Endothelial cell of umbilical vein (primary cell): ENCODE data around the gene GAPVD1. TPM values are rescaled to one million over a fixed set of nuclear protein-coding genes. Genes with fewer than 3 reads are reported as not detected.
A peak's percentile ranks its signal among the peaks of the same experiment; 100 is the strongest.

ENCODE experiments used
- BruUV-seq: library from RNA; stranded (reverse); fragments of 400-500 nt; replicated peaks from 2 replicates; lab custom pipeline; 2021; lab: Mats Ljungman, UMichigan
- CTCF ChIA-PET: fragments of 300-600, 350-600 bp; sonication (Branson Sonifier 250); formaldehyde crosslinking; loops from one replicate; lab custom pipeline; 2021; ENCODE audit warnings: antibody characterized with exemption, inconsistent platforms; lab: Charles Lee
- POLR2A ChIA-PET: fragments of 300-600, 350-600 bp; sonication (Branson Sonifier 250); formaldehyde crosslinking; loops from one replicate; lab custom pipeline; 2021; ENCODE audit warnings: antibody characterized with exemption, inconsistent platforms; lab: Charles Lee
- DNase-seq: peaks from one replicate; pipeline ENCODE4 v3.0.0-alpha.2; 2011; ENCODE audit warnings: low read depth, low spot score
- FAIRE-seq: peaks from 2 replicates; lab custom pipeline; 2011; peaks lifted over from hg19 to GRCh38; lab: Jason Lieb, UNC
- H2AFZ ChIP-seq: 2 replicates; pipeline ENCODE4 v1.6.0; 2012; ENCODE audit warnings: low read depth, low read length, control low read depth, inconsistent platforms
- H3K27ac ChIP-seq: 2 replicates; pipeline ENCODE4 v1.5.1; 2011; ENCODE audit warnings: low read depth, mild to moderate bottlenecking, control low read depth, low read length, moderate library complexity; ENCODE audit not compliant: insufficient read depth
- H3K27me3 ChIP-seq, 2 experiments: 2 replicates each; pipeline versions ENCODE4 v1.6.0 to v1.6.1; 2011; ENCODE audit warnings: low read length in 2 of 2, mixed read lengths in 1 of 2; ENCODE audit not compliant: control insufficient read depth in 2 of 2, insufficient read depth in 2 of 2
- H3K36me3 ChIP-seq, 2 experiments: 2 replicates in 1 of 2; 3 replicates in 1 of 2; pipeline ENCODE4 v1.5.1; 2011; ENCODE audit warnings: low read length in 2 of 2, mild to moderate bottlenecking in 1 of 2, moderate library complexity in 1 of 2; ENCODE audit not compliant: control insufficient read depth in 2 of 2, insufficient read depth in 2 of 2; ENCODE audit errors: extremely low read depth in 1 of 2
- H3K4me1 ChIP-seq: 3 replicates; pipeline ENCODE4 v1.5.1; 2011; ENCODE audit warnings: mild to moderate bottlenecking, low read length; ENCODE audit not compliant: control insufficient read depth, insufficient read depth; ENCODE audit errors: extremely low read depth
- H3K4me2 ChIP-seq: 2 replicates; pipeline ENCODE4 v1.6.1; 2011; ENCODE audit warnings: low read length, control low read depth, mixed read lengths; ENCODE audit not compliant: insufficient read depth
- H3K4me3 ChIP-seq, 3 experiments: fragments of 200-600 bp in 1 of 3; sonication (generic), shearing (Covaris generic) in 1 of 3; replicated peaks in 1 of 3; 2 replicates each; pipeline ENCODE4 v1.5.1; 2011 to 2016; ENCODE audit warnings: control low read depth in 3 of 3, low read length in 3 of 3, mild to moderate bottlenecking in 2 of 3, inconsistent platforms in 1 of 3, low read depth in 1 of 3, moderate library complexity in 1 of 3; ENCODE audit not compliant: insufficient read depth in 1 of 3
- H3K79me2 ChIP-seq: 2 replicates; pipeline ENCODE4 v1.6.0; 2012; ENCODE audit warnings: low read length, inconsistent platforms; ENCODE audit not compliant: control insufficient read depth, insufficient read depth
- H3K9ac ChIP-seq: replicated peaks from 2 replicates; pipeline ENCODE3; 2011; ENCODE audit warnings: low read length, control low read depth; ENCODE audit not compliant: insufficient read depth; ENCODE audit errors: extremely low read depth
- H3K9me1 ChIP-seq: replicated peaks from 3 replicates; pipeline ENCODE4 v1.6.0; 2011; ENCODE audit warnings: mild to moderate bottlenecking, low read length; ENCODE audit not compliant: control insufficient read depth, insufficient read depth; ENCODE audit errors: extremely low read depth
- H3K9me3 ChIP-seq: replicated peaks from 2 replicates; pipeline ENCODE4 v1.5.1; 2012; ENCODE audit warnings: low read length, inconsistent platforms; ENCODE audit not compliant: control insufficient read depth, insufficient read depth
- H4K20me1 ChIP-seq: replicated peaks from 2 replicates; pipeline ENCODE3; 2011; ENCODE audit warnings: mild to moderate bottlenecking, low read length; ENCODE audit not compliant: control insufficient read depth, insufficient read depth; ENCODE audit errors: extremely low read depth
- FOS ChIP-seq: IDR thresholded peaks from 2 replicates; pipeline ENCODE4 v1.6.1; 2011; ENCODE audit warnings: mild to moderate bottlenecking, low read length, moderate library complexity, borderline replicate concordance; ENCODE audit not compliant: insufficient read depth
- GATA2 ChIP-seq: IDR thresholded peaks from 2 replicates; pipeline ENCODE4 v1.7.0; 2011; ENCODE audit warnings: low read depth, mild to moderate bottlenecking, moderate library complexity, mixed read lengths, low read length; ENCODE audit not compliant: insufficient read length, insufficient read depth
- MYC ChIP-seq: IDR thresholded peaks from one replicate; pipeline ENCODE4 v1.6.1; 2011; ENCODE audit warnings: mild to moderate bottlenecking, low read depth, low read length
- POLR2A ChIP-seq: IDR thresholded peaks from 2 replicates; pipeline ENCODE4 v1.6.1; 2012; ENCODE audit warnings: low read depth, mild to moderate bottlenecking, control low read depth, low read length
- POLR2AphosphoS5 ChIP-seq: IDR thresholded peaks from 2 replicates; pipeline ENCODE4 v1.6.1; 2012; ENCODE audit warnings: low read depth, mild to moderate bottlenecking, control low read depth, low read length, moderate library complexity; ENCODE audit not compliant: insufficient read depth
- dilution Hi-C: fragments of 300-500 bp; cut with MboI; formaldehyde crosslinking; loops from one replicate; pipeline ENCODE4 v1.15.0; 2019; ENCODE audit warnings: low sequenced_read_pairs; ENCODE audit not compliant: extremely low pct_ligation_motif_present
- intact Hi-C: fragments of 100-400 bp; cut with micrococcal nuclease; formaldehyde crosslinking; loops from one replicate; pipeline ENCODE4 v1.10.0; 2022
- polyA plus RNA-seq, 4 experiments: library from polyadenylated mRNA; depleted of rRNA in 3 of 4; stranded (reverse) in 3 of 4; unstranded in 1 of 4; fragments of >200 nt; gene quantifications; 2 replicates each; pipeline versions ENCODE4 v1.2.1 to v1.2.3, GENCODE V29; 2011 to 2012; ENCODE audit warnings: missing spikeins in 1 of 4
- total RNA-seq: library from RNA; stranded (reverse); gene quantifications from 2 replicates; pipeline ENCODE4 v1.2.3, GENCODE V29; 2021
- TF ChIP-seq, protein P1 (sequence below): IDR thresholded peaks from 2 replicates; pipeline ENCODE4 v1.6.1; 2011; ENCODE audit not compliant: insufficient read depth, insufficient read length

GAPVD1 gene
- total and polyA plus RNA-seq, 2 donors (not counting 3 experiments of a cell fraction or from before 2014, with no cell fraction given) = 10.7 to 53.2 TPM

DNA sequence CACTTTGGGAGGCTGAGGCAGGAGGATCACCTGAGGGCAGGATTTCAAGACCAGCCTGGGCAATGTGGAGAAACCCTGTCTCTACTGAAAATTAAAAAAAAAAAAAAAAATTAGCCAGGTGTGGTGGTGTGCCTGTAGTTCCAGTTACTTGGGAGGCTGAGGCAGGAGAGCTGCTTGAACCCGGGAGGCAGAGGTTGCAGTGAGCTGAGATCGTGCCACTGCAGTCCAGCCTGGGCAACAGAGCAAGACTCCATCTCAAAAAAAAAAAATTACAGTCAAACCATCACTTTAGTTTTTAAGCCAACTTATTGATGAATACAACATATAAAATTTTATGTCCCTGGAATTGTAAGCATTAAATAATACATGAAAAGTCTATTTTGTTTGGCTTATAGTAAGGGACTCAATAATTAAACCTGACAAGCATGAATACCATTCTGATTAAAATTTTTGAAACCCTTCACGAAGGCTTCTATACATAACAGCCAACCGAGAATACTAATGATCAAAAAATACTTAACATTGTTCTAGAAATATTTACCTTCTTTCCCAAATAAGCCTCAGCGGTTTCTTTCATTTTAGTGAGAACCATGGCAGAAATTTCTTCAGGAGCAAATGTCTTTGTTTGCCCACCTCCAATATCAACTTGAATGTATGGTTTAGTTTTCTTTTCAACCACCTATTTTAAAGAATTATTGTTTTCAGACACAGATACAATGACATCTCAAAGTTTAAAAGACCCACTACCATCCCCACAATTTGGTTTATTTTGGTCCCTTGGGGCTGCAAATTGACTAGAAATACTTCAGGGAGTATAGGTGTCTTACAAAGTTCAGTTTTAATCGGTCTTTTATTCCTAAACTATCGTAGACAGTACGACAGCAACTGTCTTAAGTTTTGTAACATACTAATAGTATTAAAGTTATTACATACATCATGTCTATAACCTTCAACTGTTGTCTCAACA lies 21.7 kb upstream of the GAPVD1 start:
- Histone ChIP-seq H3K27me3 (no peaks in the 10 kb centered on the region), H3K4me1 (peaks cover 49% of the 10 kb centered on the region), H4K20me1 (peaks cover 16% of the 10 kb centered on the region)

GRCh38 chr9:125240649-125240999 lies 21.0 kb upstream of the GAPVD1 start:
- ChIA-PET POLR2A (interaction anchor here (0.6 to 2.0 kb wide), 9 partner anchors 9 to 103 kb away, joined by 3 to 13 read pairs (median 5); partner anchors contain the start of gene GAPVD1), CTCF (interaction anchor here (0.9 to 1.3 kb wide), 3 partner anchors 20 to 74 kb away, joined by 3 to 5 read pairs (median 3); no protein-coding TSS in a partner anchor)
- BruUV-seq = no TSS peak
- peaks cover 12% of the 10 kb centered on the region for H4K20me1 ChIP-seq
- no peaks in the 10 kb centered on the region for H3K9me1 ChIP-seq
- dilution Hi-C loops (no loop called here), intact Hi-C loops (loop anchor here (5.0 kb wide), 4 partner anchors 132 to 468 kb away; partner anchors contain the start of genes ARPC5L, GOLGA1, NR6A1 and RPL35)
- peak overlapping the region; percentile 93 for H3K9ac ChIP-seq
- no peak overlapping the region for H2AFZ ChIP-seq
- H3K4me2 ChIP-seq = peak overlapping the region; percentile 93
- no peak for TF ChIP-seq FOS
- TF ChIP-seq, protein P1, sequence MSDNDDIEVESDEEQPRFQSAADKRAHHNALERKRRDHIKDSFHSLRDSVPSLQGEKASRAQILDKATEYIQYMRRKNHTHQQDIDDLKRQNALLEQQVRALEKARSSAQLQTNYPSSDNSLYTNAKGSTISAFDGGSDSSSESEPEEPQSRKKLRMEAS = peak; percentile 23
- H3K79me2 ChIP-seq = peaks cover 55% of the 10 kb centered on the region
- FAIRE-seq (no peak), DNase-seq (no peak)
- peaks cover 48% of the 10 kb centered on the region for H3K4me1 ChIP-seq
- no peaks in the 10 kb centered on the region for H3K27me3 ChIP-seq
- H3K4me3 ChIP-seq = peak overlapping the region; percentile 77 to 97 (median 96)
- no peaks in the 10 kb centered on the region for H3K9me3 ChIP-seq
- peaks cover 19 to 30% of the 10 kb centered on the region in 2 experiments for H3K36me3 ChIP-seq
- H3K27ac ChIP-seq = peak overlapping the region; percentile 60

More for the DNA sequence above, 21.7 kb upstream of the GAPVD1 start:
- Histone ChIP-seq H3K27ac (peak overlapping the region; percentile 60), H3K9ac (peak overlapping the region; percentile 93), H2AFZ (no peak overlapping the region), H3K4me3 (peak overlapping the region; percentile 77 to 97 (median 96)), H3K4me2 (peak overlapping the region; percentile 93), H3K9me1 (no peaks in the 10 kb centered on the region), H3K9me3 (no peaks in the 10 kb centered on the region), H3K36me3 (peaks cover 23 to 30% of the 10 kb centered on the region in 2 experiments), H3K79me2 (peaks cover 57% of the 10 kb centered on the region)
- TF ChIP-seq GATA2 (no peak), POLR2AphosphoS5 (no peak), POLR2A (no peak), FOS (no peak), MYC (no peak)
- TF ChIP-seq, protein P1 = no peak
- POLR2A ChIA-PET = interaction anchor here (1.4 to 2.0 kb wide), 3 partner anchors 12 to 104 kb away, joined by 8 to 13 read pairs (median 9); no protein-coding TSS in a partner anchor
- DNase-seq (no peak), FAIRE-seq (no peak)
- CTCF ChIA-PET = no interaction called here
- intact Hi-C loops = loop anchor here (5.0 kb wide), 4 partner anchors 132 to 468 kb away; partner anchors contain the start of genes ARPC5L, GOLGA1, NR6A1 and RPL35
- dilution Hi-C loops = no loop called here
- BruUV-seq = no TSS peak
